NCI-H82 treated with DMSO at 0.1 percent for 48 hours (cell line): ENCODE measurements around the gene ESF1.

Source experiments
- DNase-seq: peaks from one replicate; lab custom pipeline; 2025; ENCODE audit not compliant: unreplicated experiment; lab: John Stamatoyannopoulos, UW

Gene ESF1, protein sequence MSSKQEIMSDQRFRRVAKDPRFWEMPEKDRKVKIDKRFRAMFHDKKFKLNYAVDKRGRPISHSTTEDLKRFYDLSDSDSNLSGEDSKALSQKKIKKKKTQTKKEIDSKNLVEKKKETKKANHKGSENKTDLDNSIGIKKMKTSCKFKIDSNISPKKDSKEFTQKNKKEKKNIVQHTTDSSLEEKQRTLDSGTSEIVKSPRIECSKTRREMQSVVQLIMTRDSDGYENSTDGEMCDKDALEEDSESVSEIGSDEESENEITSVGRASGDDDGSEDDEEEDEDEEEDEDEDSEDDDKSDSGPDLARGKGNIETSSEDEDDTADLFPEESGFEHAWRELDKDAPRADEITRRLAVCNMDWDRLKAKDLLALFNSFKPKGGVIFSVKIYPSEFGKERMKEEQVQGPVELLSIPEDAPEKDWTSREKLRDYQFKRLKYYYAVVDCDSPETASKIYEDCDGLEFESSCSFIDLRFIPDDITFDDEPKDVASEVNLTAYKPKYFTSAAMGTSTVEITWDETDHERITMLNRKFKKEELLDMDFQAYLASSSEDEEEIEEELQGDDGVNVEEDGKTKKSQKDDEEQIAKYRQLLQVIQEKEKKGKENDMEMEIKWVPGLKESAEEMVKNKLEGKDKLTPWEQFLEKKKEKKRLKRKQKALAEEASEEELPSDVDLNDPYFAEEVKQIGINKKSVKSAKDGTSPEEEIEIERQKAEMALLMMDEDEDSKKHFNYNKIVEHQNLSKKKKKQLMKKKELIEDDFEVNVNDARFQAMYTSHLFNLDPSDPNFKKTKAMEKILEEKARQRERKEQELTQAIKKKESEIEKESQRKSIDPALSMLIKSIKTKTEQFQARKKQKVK

DNA sequence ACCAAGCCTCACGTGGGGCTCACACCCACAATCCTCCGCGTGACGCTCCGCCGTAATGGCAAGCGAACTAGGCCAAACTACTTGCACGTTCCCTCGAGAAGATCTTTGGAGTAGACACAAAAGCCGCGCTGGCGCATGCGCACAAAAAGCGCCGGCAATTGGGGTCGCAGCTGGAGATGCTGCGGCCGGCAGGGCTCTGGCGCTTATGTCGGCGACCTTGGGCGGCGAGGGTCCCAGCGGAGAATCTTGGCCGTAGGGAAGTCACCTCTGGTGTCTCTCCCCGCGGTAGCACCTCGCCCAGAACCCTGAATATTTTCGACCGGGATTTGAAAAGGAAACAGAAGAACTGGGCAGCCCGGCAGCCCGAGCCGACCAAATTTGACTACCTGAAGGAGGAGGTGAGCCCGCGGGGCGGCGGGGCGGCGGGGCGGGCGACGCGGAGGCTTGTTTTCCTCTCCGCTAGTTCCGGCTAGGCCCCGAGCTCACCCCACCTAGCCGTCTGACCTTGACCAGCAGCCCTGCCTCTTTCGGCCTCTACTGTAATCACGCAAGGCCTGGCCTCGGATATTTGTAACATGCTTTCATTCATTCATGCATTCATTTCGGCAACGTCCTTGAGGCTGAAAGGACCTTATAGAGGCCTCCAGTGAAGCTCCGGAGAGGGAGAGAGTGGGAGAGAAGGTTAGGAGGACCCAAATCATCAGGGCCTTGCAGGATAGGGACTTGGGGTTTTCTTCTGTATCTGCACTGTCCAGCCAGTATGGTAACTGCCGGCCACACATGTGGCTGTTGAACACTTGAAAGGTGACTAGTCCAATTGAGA is at the start of gene ESF1, which contains the start of gene NDUFAF5:
Gene ESF1 (minus strand): TSS at position 27 of the 823 bp plus-strand sequence. CDS start 1,779 bp downstream, outside the sequence.
Gene NDUFAF5 (plus strand): TSS at position 136 of the 823 bp plus-strand sequence. CDS start 41 bp downstream, at position 177.
- DNase-seq, result peak; percentile 94

DNA sequence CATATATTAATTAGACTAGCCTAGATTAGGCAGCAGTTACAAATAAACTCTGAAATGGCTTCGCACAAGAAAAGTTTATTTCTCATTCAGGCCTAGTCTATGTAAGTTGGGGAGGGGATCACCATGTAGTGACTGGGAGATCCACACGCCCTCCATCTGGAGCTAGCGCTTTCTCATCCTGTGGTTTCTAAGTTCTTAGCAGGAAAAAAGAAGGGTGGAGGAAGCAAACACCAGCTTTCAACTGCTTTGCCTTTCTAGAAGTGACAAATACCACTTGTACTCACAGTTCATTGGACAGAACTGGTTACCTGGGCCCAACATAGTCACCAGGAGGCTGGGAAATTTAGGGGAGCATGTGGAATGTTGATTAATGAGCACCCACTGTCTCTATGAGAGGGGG is 46.8 kb upstream of the ESF1 start:
- DNase-seq, result no peak

DNA sequence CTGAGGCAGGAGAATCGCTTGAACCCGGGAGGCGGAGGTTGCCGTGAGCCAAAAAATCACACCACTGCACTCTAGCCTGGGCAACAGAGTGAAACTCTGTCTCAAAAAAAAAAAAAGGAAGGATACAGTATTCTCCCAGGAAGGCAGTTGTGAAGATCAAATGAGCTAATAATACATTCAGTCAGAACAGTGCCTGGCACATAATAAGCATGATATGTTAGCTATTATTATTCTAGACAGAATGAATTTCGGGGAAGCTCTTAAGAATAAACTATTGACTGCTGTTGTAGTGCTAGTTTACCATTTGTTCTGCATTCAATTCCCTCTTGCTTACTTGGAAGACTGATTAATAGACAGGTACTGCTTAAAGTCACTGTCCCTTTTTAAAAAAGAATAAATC is 40.7 kb upstream of the ESF1 start:
- DNase-seq, result no peak

DNA sequence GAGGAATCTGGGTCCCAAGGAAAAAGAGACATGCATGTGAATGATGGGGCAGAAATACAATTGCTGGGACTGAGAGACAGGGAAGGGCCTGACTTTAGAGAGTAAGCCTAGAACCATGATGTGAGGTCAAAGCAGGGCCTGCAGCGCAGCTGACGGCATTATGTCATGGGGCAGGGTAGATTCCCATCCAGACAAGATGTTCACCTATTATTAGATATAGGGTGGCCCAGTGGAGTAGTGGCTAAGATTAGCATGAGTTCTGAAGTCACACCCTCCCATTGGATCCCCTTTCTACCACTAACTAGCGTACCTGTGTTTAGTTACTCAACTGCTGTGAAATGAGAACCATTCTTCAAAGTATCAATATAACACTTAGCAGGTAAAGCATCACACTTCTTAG is 39.7 kb upstream of the ESF1 start:
- no peak for DNase-seq

DNA sequence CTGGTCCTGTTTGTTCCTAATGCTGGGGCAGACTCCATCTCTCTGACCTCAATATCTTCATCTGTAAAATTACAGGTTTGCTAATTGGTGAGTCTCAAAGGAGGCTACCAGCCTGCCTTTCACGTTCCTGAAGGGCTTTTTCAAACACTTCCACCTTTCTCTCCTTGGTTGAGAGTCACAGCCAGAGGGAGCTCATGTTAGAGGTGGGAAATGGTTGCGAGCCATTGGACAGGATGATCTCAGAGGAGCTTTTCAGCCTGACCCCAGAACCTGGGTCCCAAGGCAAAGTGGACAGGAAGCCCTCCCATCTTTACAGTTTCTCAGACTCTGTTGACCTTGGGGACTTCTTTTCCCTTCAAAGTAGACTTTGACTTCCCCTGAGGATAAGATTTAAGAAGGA is 37.7 kb upstream of the ESF1 start:
- no peak for DNase-seq

DNA sequence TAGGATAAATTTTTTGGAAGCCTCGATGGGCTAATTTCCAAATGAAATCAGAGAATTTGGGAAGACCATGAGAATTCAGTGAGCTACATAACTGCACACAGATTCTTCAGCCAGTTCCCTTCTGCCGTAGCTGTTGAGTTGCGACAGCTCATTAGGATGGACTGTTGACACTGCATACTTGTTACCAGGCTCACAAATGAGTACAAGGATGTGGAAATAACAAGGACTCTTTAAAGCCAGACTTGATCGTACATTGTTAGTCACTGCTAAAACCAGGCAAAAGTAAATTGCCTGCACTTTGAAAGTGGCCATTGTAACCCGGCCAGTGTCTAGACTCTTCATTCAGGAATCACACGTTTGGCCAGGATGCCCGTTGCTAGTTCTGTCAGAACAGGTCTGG is 37.2 kb upstream of the ESF1 start:
- no peak for DNase-seq

DNA sequence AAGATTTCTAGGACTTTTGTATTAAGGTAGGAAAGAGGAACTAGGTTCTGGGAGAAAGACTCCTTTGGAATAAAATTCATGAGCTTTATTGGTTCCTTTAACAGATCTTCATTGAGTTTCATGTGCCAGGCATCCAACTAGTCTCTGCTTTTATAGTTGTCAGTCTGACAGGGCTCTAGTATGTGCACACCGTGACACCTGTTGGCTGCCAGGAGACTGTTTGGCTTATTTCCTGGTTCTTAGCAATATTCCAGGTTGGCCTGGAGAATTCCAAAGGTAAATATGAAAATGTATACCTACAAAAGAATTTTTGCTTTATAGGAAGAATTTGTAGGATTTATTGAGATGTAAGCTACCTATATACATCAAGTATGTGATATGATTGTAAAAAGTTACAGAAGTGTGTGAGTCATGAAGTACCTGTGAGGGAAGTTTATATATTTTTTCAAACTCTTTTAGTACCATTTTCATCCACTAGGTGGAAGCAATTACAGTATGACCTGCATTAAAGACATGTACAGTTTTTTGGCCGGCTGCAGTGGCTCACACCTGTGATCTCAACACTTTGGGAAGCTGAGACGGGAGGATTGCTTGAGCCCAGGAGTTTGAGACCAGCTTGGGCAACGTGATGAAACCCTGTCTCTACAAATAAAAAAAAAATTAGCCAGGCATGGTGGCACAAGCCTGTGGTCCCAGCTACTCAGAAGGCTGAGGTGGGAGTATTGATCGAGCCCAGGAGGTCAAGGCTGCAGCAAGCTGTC is 35.3 kb upstream of the ESF1 start:
- peak; percentile 13 for DNase-seq

DNA sequence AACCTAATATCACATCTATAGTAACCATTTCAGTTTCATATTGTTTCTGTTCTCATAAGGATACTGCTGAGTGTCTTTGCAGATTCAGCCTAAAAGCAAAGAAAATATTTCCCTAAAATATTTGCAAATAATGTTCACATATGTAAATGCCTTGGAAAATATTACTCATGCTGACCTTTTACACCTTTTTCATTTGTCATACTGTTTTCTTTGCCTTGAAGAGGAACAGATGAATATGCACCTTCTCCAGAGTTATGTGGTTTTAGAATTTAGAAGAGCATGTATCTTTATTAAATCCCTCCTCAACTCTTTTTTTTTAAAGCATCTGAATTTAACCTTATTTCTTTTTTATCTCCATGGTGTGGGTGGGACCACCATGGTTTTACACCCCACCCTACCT is 32.6 kb upstream of the ESF1 start:
- no peak for DNase-seq

DNA sequence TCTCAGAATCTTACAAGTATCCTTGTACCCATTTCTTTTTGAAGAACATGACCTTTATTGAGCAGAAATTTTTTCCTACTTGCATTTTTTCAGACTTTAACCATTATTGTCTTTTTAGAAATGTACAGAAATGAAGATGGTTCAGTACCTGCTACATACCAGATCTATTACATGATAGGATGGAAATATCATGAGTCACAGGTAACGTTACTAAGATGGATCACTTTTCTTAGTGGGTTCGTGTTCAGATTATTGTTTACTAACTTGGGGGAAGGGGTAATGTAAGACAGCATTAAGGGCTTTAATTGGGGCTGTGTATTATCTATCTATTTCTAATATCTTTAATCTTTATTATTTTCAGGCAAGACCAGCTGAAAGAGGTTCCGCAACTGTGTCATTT is 32.0 kb upstream of the ESF1 start:
- no peak for DNase-seq

DNA sequence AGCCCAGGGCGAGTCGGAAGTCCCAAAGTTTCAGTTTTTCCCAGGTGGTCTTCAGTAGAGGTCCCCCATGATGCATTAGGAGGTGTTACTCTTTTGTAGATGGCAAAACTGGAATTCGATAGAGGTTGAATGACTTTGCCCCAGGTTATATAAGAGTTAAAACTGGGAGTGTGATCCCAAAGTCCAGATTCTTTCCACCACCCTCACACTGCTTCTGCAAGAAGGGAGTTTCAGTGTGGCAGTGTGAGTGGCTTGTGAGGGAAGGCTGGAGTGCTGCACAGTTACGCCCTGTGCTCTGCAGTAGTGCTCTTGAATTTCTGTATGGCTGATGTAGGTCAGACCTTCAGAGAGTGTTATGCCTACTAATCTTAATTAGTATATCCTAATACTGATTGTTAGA is 30.0 kb upstream of the ESF1 start:
- no peak for DNase-seq

DNA sequence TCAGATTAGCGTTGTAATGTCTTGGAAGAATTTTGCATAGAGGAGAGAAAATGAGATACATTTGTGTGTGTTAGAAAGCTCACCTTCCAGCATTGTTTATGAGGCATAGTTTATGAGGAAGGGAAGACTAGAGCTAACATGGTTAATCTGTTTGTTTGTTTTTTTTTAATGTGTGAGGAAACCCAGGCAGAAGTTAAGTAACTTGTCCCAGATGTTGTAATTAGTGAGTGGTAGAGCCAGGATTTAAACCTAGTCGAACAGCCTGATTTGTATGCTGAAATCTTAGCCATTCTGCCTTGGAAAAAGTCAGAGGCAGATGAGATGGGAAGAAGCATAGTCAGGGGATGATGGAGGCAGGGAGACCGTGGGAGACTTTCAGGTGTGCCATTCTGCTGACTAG is 29.2 kb upstream of the ESF1 start:
- DNase-seq, result no peak

DNA sequence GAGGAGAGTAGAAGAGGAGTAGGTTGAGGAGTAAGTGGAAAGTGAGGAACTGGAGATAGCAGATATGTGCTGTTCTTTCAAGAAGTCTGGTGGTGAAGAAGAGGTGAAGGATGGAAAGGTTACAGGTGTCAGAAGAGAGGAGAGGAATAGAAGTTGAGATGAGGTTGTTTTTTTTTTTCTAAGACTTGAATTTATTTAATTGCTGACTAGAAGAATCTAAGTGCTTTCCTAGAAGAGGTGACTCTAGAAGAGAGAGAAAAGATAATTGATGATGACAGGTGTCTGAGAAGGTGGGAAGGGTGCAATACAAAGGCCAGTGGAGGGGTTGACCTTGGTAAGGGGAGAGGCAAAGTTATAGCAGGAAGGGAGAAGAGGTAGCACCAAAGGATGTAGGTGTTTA is 25.7 kb upstream of the ESF1 start:
- no peak for DNase-seq

DNA sequence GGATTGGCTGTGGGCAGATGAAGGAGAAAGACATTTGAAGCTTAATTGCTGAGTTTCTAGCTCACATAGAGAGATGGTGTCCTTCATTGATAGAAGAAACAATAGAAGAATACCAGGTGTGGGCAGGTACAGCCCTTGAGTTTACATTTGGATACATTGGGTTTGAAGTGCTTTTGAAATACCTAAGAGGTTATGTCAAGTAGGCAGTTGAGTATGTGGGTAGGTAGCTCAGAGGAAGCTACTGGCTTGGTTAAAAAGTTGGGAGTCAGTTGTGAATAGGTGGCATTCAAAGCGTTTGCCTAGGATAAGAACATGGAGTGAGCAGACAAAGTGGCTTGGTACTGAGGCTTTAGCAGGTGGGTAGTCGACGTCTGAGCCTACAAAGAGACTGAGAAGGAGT is 25.1 kb upstream of the ESF1 start:
- DNase-seq, result no peak

DNA sequence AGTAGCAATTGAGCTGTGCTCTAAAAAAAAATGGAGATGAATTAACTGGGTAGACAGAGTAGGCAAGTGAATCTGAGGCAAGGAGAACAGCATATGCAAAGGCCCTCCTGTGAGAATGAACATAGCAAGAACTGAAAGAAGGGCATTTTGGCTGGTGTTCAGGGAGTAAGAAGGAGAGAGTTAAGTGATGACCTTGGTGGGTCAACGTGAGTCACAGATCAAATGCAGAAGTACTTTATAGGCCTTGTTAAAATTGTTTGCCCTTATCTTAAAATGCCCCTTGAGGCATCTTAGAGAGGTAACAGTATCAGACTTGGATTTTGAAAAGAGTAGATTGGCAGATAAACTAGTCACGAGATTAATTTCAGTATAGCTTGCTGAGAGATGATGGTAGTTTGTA is 24.7 kb upstream of the ESF1 start:
- DNase-seq, result no peak

DNA sequence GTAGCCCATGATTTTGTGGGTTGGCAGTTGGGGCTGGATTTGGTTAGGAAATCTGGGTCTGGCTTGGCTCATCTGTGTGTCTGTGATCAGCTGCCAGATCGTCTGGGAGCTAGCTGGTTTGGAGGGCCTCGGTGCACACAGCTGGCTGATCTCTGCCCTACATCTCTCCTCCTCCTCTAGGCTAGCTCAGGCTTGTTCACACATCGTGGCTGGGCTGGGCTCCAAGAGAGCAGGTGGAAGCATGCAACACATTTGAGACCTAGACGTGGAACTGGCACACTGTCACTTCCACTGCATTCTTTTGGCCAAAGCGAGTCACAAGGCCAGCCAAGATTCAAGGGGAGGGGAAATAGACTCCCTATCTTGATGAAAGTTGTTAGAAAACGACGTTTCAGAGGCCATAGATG is 16.0 kb upstream of the ESF1 start:
- DNase-seq, result no peak

DNA sequence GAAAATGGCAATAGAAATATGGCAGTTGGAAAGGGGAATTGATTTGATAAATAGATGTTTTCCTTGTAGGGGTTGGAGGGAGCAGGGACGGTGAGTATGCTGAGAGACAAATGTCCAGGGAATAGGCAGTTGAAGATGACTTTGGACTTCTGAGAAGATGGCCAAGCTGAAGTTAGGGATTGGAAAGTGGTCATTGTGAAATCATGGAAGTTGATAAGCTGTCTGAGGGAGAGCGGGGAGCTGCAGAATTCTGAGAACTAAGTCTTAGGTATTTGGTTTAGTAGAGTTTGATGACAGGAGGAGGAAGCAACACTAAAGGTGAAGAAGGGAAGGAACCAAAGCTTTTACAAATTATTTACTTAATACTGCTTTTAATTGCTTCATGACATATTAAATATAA is 15.3 kb upstream of the ESF1 start:
- DNase-seq, result no peak

DNA sequence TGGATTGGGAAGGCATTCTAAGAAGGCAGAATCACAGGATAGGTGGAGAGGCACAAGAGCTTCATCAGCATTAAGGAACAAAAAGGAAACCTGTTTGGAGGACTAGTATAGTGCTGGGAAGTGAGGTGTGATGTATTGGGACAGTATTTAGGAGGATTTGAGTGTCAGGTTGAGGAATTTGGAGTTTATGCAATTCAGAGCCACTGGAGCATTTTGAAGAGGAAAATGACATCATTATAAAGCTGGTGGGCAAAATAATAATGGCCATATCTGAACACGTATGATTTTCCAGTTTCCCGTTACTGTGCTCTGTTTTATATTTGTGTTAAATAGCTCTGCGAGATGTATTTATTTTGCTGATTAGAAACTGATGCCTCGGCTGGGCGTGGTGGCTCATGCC is 14.3 kb upstream of the ESF1 start:
- DNase-seq, result no peak

DNA sequence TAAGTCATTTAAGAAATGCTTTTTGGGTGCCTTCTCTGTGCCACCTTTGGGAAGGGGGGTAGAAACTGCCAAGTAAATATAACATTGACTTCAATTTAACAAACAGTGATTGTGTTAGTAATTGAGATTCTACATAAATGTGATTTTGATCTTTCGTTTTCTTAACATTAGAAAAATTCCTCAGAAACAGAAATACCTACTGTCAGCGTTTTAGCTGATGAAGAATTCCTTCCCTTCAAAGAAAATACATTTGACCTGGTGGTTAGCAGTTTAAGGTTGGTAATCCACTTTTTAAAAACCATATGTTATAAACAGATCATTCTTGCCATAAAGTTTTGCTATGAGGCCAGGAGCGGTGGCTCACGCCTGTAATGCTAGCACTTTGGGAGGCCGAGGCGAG is 9.9 kb upstream of the ESF1 start:
- no peak for DNase-seq

DNA sequence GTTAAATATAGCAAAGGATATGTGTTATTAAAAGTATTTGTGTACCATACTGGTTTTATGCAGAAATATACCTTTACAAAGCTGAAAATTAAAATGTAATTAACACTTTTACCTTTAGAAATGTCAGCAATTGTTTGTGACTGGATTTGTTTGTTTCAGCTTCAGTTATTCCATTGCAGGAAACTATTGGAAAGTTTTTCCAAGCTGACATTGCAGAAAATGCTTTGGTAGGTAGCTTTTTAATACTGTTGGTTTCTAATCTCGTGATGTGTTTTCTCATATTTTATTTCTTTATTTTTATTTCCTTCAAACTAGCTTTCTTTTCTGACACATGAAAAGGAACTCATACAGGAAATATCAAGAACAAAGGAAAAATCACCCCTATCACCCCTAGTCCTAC is 8.3 kb upstream of the ESF1 start:
- DNase-seq, result no peak
